ENCODE results near the gene PTPRU. TPM values are rescaled to one million over a fixed set of nuclear protein-coding genes. Genes with fewer than 3 reads are reported as not detected.
A peak's percentile ranks its signal among the peaks of the same experiment; 100 is the strongest.

The PTPRU gene
- total RNA-seq, 1 experiment from 2014 or later: 45.5 TPM

DNA sequence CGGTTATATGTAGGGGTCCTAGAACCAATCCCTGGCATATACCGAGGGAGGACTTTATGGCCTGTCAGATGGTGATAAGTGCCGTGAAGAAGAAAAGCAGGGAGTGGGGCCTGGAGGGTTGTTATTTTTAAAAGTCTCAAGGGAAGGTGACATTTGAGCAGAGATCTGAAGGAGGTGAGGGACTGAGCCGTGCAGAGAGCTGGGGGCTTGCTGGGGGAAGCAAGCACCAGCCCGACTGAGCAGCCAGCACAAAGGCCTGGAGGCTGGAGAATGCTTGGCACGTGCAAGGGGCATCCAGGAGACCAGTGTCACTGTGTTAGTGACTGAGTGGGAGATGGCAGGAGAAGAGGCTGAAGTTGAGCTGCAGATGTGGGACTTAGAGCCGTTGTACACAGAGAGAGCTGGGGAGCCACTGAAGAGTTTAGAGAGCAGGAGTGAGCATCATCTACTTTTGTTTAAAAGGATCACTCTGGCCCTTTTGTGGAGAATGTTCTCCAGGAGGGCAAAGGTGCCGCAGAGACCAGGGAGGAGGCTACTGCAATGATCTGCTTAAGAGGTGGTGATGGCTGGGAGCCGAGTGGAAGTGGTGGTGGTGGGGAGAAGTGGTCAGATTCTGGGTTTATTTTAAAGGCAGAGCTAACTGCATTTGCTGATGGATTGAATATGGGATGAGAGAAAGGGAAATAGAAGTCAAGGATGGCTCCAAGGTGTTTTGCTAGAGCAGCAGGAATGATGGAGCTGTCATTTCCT is 31.2 kb downstream of the PTPRU start:
- H2AK5ac ChIP-seq (ENCODE audit: insufficient read length, low read length): no peak overlapping the region
- H3K14ac ChIP-seq (ENCODE audit: insufficient read depth, low read length): no peak overlapping the region
- no peak overlapping the region for H2BK20ac ChIP-seq (ENCODE audit: low read depth, low read length, poor library complexity, severe bottlenecking)
- no peak overlapping the region for H4K5ac ChIP-seq (ENCODE audit: insufficient read length, low read depth, low read length)
- no peak overlapping the region for H3K23ac ChIP-seq (ENCODE audit: insufficient read length, low read depth, low read length)
- H4K8ac ChIP-seq (replicated peaks; ENCODE audit: insufficient read length, low read depth, low read length): no peak overlapping the region
- H3K56ac ChIP-seq (ENCODE audit: insufficient read length, low read depth, low read length): no peak overlapping the region
- WGBS (ENCODE audit: extremely low coverage, insufficient read length, low lambda C conversion rate): no CpG with 5 or more reads among the region's 9 CpGs
- peaks cover 21 to 24% of the 10 kb centered on the region in 2 experiments for H3K4me1 Mint-ChIP-seq
- H2BK12ac ChIP-seq (ENCODE audit: insufficient read length, low read depth, low read length): no peak overlapping the region
- peaks cover 8% of the 10 kb centered on the region for H3K4me1 ChIP-seq (ENCODE audit: insufficient read depth, low read length)
- DNase-seq: no peak
- H3K9me3 Mint-ChIP-seq: peaks cover 3% of the 10 kb centered on the region in 2 experiments; a peak in 3 of 5 replicates
- H3K9ac ChIP-seq (ENCODE audit: extremely low read depth, insufficient read length, low read length): no peak overlapping the region
- H3K9me3 ChIP-seq (ENCODE audit: control insufficient read depth, low read depth, low read length): no peaks in the 10 kb centered on the region
- no peaks in the 10 kb centered on the region for H3K79me1 ChIP-seq (ENCODE audit: insufficient read depth, low read depth, low read length, poor library complexity, severe bottlenecking)
- H3T11ph ChIP-seq (ENCODE audit: low read length): no peak overlapping the region
- H3K23me2 ChIP-seq (ENCODE audit: insufficient read length, low read depth, low read length, poor library complexity, severe bottlenecking): no peaks in the 10 kb centered on the region
- no peaks in the 10 kb centered on the region for H3K79me2 ChIP-seq (ENCODE audit: insufficient read depth, low read length)
- no peak overlapping the region for H3K4me2 ChIP-seq (ENCODE audit: insufficient read depth, insufficient read length, low read length)
- H2AFZ ChIP-seq (ENCODE audit: low read length): no peak overlapping the region
- no peak overlapping the region for H2BK15ac ChIP-seq (ENCODE audit: low read depth, low read length)
- H3K36me3 Mint-ChIP-seq (ENCODE audit: insufficient read depth in 1 of 3, low read depth in 3 of 3): peaks cover 8 to 17% (median 14%) of the 10 kb centered on the region in 3 experiments
- H2BK120ac ChIP-seq (ENCODE audit: low read depth, low read length, poor library complexity, severe bottlenecking): no peak overlapping the region
- no peaks in the 10 kb centered on the region for H3K27me3 ChIP-seq (ENCODE audit: insufficient read depth, low read length)
- H3K4ac ChIP-seq (ENCODE audit: low read depth, low read length): no peak overlapping the region
- no peak overlapping the region for H3K27ac ChIP-seq (ENCODE audit: insufficient read length, low read depth, low read length)
- TF ChIP-seq, protein P1, sequence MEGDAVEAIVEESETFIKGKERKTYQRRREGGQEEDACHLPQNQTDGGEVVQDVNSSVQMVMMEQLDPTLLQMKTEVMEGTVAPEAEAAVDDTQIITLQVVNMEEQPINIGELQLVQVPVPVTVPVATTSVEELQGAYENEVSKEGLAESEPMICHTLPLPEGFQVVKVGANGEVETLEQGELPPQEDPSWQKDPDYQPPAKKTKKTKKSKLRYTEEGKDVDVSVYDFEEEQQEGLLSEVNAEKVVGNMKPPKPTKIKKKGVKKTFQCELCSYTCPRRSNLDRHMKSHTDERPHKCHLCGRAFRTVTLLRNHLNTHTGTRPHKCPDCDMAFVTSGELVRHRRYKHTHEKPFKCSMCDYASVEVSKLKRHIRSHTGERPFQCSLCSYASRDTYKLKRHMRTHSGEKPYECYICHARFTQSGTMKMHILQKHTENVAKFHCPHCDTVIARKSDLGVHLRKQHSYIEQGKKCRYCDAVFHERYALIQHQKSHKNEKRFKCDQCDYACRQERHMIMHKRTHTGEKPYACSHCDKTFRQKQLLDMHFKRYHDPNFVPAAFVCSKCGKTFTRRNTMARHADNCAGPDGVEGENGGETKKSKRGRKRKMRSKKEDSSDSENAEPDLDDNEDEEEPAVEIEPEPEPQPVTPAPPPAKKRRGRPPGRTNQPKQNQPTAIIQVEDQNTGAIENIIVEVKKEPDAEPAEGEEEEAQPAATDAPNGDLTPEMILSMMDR (conservative IDR thresholded peaks at IDR 0.05): no peak
- H4K91ac ChIP-seq (ENCODE audit: insufficient read length, low read depth, low read length): no peak overlapping the region
- peak overlapping the region; percentile 6 to 33 (median 11); a peak in 3 of 7 replicates for H3K27ac Mint-ChIP-seq
- H4K20me1 ChIP-seq (ENCODE audit: control insufficient read depth, insufficient read depth, insufficient read length): no peaks in the 10 kb centered on the region
- H2BK5ac ChIP-seq (ENCODE audit: insufficient read length, low read length): no peak overlapping the region
- no peak overlapping the region for H3K18ac ChIP-seq (ENCODE audit: insufficient read length, low read depth, low read length)
- H3K27me3 Mint-ChIP-seq (ENCODE audit: low read depth): no peaks in the 10 kb centered on the region
- no peak overlapping the region; a peak in 1 of 5 replicates for H3K4me3 Mint-ChIP-seq

Measured in H9 (cell line).